Activated CD4-positive, alpha-beta T cell treated with anti-CD3 and anti-CD28 coated beads, Interleukin-2, amount 10 ng/mL, durations not matched to agents 7 days and 5 days (primary cell): Measurements from ENCODE around the gene HCN3. TPM values are rescaled to one million over a fixed set of nuclear protein-coding genes. Genes with fewer than 3 reads are reported as not detected.

ENCODE experiments used
- CTCF ChIA-PET: fragments of 350-600 bp; sonication (Branson Sonifier 250); formaldehyde crosslinking; loops from one replicate; lab custom pipeline; 2021; ENCODE audit warnings: antibody characterized with exemption; lab: Charles Lee
- POLR2A ChIA-PET: fragments of 350-600 bp; sonication (Branson Sonifier 250); formaldehyde crosslinking; loops from one replicate; lab custom pipeline; 2021; ENCODE audit warnings: antibody characterized with exemption; lab: Charles Lee
- DNase-seq: peaks from one replicate; pipeline ENCODE4 v3.0.0-alpha.2; 2020
- H3K27ac Mint-ChIP-seq: one replicate; pipeline ENCODE4 v1.8.0; 2021; ENCODE audit warnings: mild to moderate bottlenecking, moderate library complexity, mixed read lengths
- H3K27me3 Mint-ChIP-seq: one replicate; pipeline ENCODE4 v1.8.0; 2021; ENCODE audit warnings: mixed read lengths
- H3K36me3 Mint-ChIP-seq: one replicate; pipeline ENCODE4 v1.8.0; 2021; ENCODE audit warnings: low read depth, mixed read lengths
- H3K4me1 Mint-ChIP-seq: one replicate; pipeline ENCODE4 v1.8.0; 2021; ENCODE audit warnings: mixed read lengths
- H3K4me3 Mint-ChIP-seq: one replicate; pipeline ENCODE4 v1.8.0; 2021; ENCODE audit warnings: mild to moderate bottlenecking, moderate library complexity, mixed read lengths
- H3K9me3 Mint-ChIP-seq: one replicate; pipeline ENCODE4 v1.8.0; 2021; ENCODE audit warnings: mixed read lengths
- total RNA-seq, 2 experiments: library from RNA; stranded (reverse); gene quantifications; one replicate each; pipeline ENCODE4 v1.2.3, GENCODE V29; 2021

The HCN3 gene
- total RNA-seq, 2 experiments from 2014 or later = 2.5 to 3.4 TPM

DNA sequence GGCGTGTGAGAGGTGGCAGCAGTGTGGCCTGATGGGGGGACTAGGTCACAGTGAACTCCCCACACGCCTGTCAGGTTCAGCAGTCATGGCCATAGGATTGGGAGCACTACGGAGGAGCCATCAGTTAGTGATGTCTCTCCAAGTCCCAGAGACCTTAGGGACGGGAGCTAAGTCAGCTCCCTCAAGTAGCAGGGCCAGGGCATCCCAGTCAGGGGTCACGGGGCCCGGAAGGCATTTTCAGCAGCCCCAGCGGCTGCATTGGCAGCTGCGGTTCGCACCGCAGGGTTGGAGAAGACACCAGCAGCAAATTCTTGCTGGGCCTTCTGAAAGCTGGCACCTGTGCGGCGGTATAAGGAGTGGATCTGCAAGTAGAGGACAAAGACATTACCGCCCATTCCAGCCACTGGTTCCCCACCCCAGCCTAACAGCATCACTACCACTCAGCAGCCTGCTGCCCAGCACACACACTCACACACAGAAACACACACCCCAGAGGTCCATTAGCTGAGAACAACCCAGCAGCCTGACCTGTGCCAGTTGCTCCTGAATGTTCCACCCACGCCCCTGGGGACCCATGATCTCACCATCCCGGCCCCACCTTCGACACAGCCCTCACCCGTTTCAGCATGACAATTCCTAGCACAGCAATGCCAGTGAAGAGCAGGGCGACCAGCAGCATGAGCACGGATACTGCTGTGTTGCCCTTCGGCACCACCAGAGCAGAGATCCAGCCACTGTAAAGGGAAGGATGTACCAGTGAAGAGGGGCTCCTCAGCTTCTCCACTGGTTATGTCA is 21.0 kb upstream of the HCN3 start:
- Mint-ChIP-seq H3K4me1 (peaks cover 51% of the 10 kb centered on the region), H3K27ac (peak overlapping the region; percentile 73), H3K27me3 (no peaks in the 10 kb centered on the region), H3K9me3 (no peaks in the 10 kb centered on the region), H3K4me3 (peak overlapping the region; percentile 78), H3K36me3 (peaks cover 29% of the 10 kb centered on the region)
- ChIA-PET POLR2A (no interaction called here), CTCF (interaction anchor here (0.7 to 2.2 kb wide), 2 partner anchors 48 to 49 kb away, joined by 4 to 5 read pairs; partner anchors contain the start of gene THBS3)
- DNase-seq = no peak

DNA sequence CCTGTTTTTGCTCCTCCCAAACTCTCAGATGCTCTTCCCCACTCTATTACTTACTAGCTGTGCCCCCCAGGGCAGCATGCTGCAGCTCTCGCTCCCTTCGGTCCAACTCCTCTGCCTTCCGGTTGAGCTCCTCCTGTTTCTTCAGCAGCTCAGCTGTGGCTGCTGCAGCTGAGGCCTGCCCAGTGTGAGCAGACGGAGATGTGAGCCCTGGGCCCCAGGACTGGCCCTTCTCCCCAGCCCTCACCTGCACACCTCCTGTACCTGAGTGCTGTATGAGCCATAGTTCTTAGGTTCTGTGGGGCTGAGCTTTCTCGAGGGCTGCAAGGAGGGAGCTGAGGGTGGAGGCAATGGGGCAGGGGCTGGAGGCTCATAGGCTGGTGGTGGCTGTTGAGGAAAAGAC is 17.0 kb upstream of the HCN3 start:
- no peak for DNase-seq
- no peaks in the 10 kb centered on the region for H3K9me3 Mint-ChIP-seq
- no peaks in the 10 kb centered on the region for H3K27me3 Mint-ChIP-seq
- H3K36me3 Mint-ChIP-seq = peaks cover 56% of the 10 kb centered on the region
- POLR2A ChIA-PET = no interaction called here
- H3K4me3 Mint-ChIP-seq = peak overlapping the region; percentile 94
- CTCF ChIA-PET = interaction anchor here (1.0 to 5.3 kb wide), 8 partner anchors 9 to 88 kb away, joined by 3 to 72 read pairs (median 6); partner anchors contain the start of genes CLK2, FDPS, HCN3 and KRTCAP2
- H3K4me1 Mint-ChIP-seq = peaks cover 51% of the 10 kb centered on the region
- peak overlapping the region; percentile 31 for H3K27ac Mint-ChIP-seq

DNA sequence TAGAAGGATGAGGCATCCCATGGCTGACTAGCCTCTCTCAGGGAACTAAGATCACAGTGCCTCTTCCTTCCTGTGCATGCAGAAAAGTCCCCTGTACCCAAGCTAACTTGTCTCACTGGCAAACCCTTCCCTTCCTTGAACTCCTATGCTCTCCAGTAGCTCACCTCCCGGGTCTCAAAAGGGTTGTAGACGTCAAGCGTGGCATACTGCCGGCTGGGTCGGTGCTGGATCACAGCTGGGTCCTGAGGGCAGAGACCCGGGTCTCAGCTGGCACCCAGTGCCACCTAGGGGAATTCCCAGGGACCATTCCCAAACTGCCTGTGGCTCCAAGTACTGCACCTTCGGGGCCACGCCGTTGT is 15.8 kb upstream of the HCN3 start:
- Mint-ChIP-seq H3K27me3 (no peaks in the 10 kb centered on the region), H3K4me1 (peaks cover 42% of the 10 kb centered on the region)

DNA sequence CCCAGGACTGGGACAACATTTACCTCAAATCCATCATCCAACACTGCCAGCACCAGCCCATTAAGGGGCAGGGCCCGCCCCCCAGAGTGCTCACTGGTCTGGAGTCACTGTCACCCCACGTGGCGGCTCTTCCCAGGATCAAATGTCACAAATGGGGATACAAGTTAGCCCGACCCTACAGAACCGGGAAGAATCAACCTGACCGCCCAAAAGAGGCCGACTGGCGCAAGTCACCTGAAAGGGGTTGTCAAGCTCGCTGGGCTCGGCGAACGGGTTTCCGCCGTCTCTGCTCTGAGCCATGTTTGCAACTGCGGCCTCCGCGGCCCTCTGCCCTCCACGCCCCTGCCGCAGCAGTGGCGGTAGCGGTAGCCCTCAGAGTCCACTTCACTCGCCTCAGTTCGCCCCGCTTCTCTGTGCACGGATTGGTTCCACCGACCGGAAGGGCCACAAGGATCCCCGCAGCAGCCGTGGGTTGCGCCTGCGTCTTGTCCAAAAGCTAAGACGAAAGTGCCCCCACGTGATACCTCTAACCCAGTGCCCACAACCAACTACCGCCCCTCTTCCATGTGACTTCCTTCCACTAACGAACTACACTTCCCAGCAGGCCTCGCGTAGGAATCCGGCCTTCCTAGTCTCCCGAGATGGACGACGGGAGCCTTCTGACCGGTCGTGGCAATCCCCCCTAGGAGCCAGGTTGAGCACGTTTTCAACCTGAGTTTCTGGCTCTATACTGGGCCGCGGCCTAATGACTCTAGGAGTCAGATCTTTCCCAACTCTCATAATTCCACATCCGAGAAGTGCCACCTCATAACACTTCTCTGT is 15.2 kb upstream of the HCN3 start, which contains the start of gene SCAMP3:
SCAMP3 (minus strand) TSS at position 509 of the 822 bp plus-strand sequence; CDS start at position 300, 209 bp downstream.
- no peaks in the 10 kb centered on the region for H3K27me3 Mint-ChIP-seq
- ChIA-PET POLR2A (interaction anchor here (0.5 to 1.0 kb wide), 4 partner anchors 10 to 524 kb away, joined by 3 to 5 read pairs (median 3); no protein-coding TSS in a partner anchor), CTCF (interaction anchor here (0.8 to 5.3 kb wide), 9 partner anchors 8 to 66 kb away, joined by 3 to 72 read pairs (median 4); partner anchors contain the start of genes CLK2, FDPS and HCN3)
- peaks cover 66% of the 10 kb centered on the region for H3K36me3 Mint-ChIP-seq
- H3K9me3 Mint-ChIP-seq = no peaks in the 10 kb centered on the region
- H3K27ac Mint-ChIP-seq = peak within 1 kb of the TSS; percentile 94
- peak within 1 kb of the TSS; percentile 94 for H3K4me3 Mint-ChIP-seq
- H3K4me1 Mint-ChIP-seq = peaks cover 37% of the 10 kb centered on the region
- peak; percentile 94 for DNase-seq

More for the DNA sequence above, 15.8 kb upstream of the HCN3 start:
- POLR2A ChIA-PET = interaction anchor here (0.5 to 1.0 kb wide), 3 partner anchors 11 to 525 kb away, joined by 3 to 5 read pairs (median 3); no protein-coding TSS in a partner anchor
- H3K36me3 Mint-ChIP-seq = peaks cover 66% of the 10 kb centered on the region
- H3K9me3 Mint-ChIP-seq = no peaks in the 10 kb centered on the region
- DNase-seq = peak; percentile 35
- CTCF ChIA-PET = interaction anchor here (0.9 to 5.3 kb wide), 8 partner anchors 9 to 62 kb away, joined by 3 to 72 read pairs (median 4); partner anchors contain the start of genes CLK2, FDPS and HCN3
- peak overlapping the region; percentile 94 for H3K4me3 Mint-ChIP-seq
- peak overlapping the region; percentile 94 for H3K27ac Mint-ChIP-seq

DNA sequence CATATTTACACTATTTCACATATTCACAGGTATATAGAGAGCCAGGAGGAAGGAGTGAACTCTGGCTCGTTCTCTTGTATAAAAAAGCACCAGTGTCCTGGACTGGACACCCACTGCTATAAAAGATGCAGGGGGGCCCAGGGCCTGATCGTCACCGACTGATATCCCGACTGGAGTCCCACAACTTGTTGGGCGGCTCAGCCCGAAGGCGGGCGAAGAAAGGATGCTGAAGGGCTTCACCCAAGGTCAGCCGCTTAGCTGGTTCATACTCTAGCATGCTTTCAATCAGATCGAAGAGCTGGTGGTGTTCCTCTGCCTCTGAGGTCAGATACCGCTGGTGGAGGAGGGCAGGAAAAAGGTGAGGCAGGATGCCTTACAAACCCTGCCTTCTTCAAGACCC is 14.2 kb upstream of the HCN3 start:
- Mint-ChIP-seq H3K36me3 (peaks cover 69% of the 10 kb centered on the region), H3K27me3 (no peaks in the 10 kb centered on the region), H3K27ac (no peak overlapping the region), H3K4me3 (peak overlapping the region; percentile 94), H3K9me3 (no peaks in the 10 kb centered on the region), H3K4me1 (peaks cover 34% of the 10 kb centered on the region)
- ChIA-PET POLR2A (no interaction called here), CTCF (interaction anchor here (0.7 to 1.3 kb wide), 2 partner anchors 12 to 44 kb away, joined by 3 to 6 read pairs; no protein-coding TSS in a partner anchor)
- no peak for DNase-seq

DNA sequence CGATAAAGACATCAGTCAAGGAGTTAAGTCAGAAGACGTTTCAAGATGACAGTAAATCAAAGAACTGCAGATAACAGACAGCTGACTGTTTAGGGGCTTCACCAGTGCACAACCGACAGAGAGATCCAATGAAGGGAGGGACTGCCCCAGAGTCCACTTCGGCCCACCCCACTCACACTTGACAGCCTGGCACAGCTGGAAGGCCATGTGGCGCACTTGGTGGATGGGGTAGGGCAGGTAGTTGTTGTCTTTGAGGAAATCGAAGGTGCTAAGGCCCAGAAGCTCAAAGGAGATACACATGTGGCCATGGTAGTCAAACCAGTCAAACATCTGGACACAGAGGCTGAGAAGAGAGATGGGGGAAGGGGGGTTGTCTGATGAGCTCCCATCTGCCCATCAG is 10.7 kb upstream of the HCN3 start:
- ChIA-PET CTCF (interaction anchor here (0.6 to 5.1 kb wide), 5 partner anchors 12 to 26 kb away, joined by 3 to 37 read pairs (median 6); no protein-coding TSS in a partner anchor), POLR2A (no interaction called here)
- Mint-ChIP-seq H3K4me1 (peaks cover 28% of the 10 kb centered on the region), H3K27me3 (no peaks in the 10 kb centered on the region), H3K4me3 (no peak overlapping the region), H3K27ac (no peak overlapping the region), H3K36me3 (peaks cover 73% of the 10 kb centered on the region), H3K9me3 (no peaks in the 10 kb centered on the region)
- no peak for DNase-seq

DNA sequence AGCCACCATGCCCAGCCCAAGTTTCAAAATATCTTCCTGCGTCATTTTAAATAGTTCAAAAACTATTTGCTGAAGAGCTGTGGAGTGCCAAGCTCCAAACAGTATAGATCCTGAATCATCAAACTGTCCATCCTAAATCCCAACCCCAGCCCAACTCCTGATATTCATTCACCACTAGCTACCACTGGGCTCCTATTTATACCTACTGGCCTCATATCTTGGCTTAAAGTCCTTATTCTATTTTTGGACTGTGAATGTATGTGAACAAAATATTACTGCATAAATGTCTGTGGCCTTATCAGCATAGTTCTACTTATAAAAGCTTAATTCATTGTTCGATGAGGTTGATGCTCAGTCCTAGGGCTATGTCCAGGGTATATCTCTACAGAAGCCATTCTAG is 9.9 kb upstream of the HCN3 start:
- Mint-ChIP-seq H3K4me1 (peaks cover 28% of the 10 kb centered on the region), H3K27ac (no peak overlapping the region), H3K36me3 (peaks cover 72% of the 10 kb centered on the region), H3K27me3 (no peaks in the 10 kb centered on the region), H3K9me3 (no peaks in the 10 kb centered on the region), H3K4me3 (no peak overlapping the region)
- POLR2A ChIA-PET = no interaction called here
- CTCF ChIA-PET = interaction anchor here (0.7 to 5.1 kb wide), 4 partner anchors 11 to 412 kb away, joined by 3 to 37 read pairs (median 4); no protein-coding TSS in a partner anchor
- no peak for DNase-seq

DNA sequence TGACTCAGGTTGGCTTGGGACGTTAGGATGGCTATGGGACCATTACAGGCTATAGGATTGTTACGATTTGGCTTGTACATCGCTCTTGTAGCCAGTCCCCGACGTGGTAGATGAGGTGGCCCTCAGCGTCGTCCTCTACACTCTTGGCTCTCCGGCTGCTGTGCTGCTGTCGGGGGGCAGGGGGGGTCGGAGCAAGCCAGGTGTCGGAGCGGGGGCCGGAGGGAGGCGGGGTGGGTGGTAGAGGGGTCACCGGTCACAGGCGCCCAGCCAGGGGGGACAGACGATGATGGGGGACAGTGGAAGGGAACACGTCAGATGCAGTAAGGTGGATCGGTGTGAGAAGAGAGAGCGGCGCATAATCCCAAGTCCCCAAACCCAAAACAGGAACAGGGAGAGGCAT is 8.6 kb upstream of the HCN3 start:
- no peak for DNase-seq
- peaks cover 27% of the 10 kb centered on the region for H3K4me1 Mint-ChIP-seq
- CTCF ChIA-PET = interaction anchor here (5.1 kb wide), 1 partner anchor 18 kb away, joined by 37 read pairs; no protein-coding TSS in a partner anchor
- no peaks in the 10 kb centered on the region for H3K27me3 Mint-ChIP-seq
- H3K4me3 Mint-ChIP-seq = no peak overlapping the region
- H3K27ac Mint-ChIP-seq = no peak overlapping the region
- H3K36me3 Mint-ChIP-seq = peaks cover 70% of the 10 kb centered on the region
- no peaks in the 10 kb centered on the region for H3K9me3 Mint-ChIP-seq
- POLR2A ChIA-PET = no interaction called here

DNA sequence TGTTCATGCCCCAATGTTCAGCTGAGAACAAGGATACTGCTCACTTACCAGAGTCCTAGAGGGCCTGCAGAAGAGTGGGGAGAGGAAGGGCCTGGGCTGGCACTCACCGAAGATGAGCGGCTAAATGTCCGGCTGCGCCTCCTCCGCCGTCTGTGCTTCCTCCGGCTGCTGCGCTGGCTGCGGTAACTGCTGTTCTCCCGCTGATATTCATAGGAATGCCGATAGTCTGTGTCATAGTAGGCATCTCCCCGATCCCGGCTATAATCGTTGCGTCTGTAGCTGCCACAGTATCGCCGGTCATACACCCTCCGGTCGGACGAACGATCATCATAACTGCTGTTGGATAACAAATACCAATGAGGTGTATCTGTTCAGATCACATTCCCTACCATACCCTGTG is 7.9 kb upstream of the HCN3 start:
- no peak overlapping the region for H3K4me3 Mint-ChIP-seq
- ChIA-PET CTCF (interaction anchor here (1.0 to 5.1 kb wide), 2 partner anchors 9 to 19 kb away, joined by 3 to 37 read pairs; no protein-coding TSS in a partner anchor), POLR2A (no interaction called here)
- H3K27ac Mint-ChIP-seq = no peak overlapping the region
- DNase-seq = no peak
- no peaks in the 10 kb centered on the region for H3K9me3 Mint-ChIP-seq
- H3K36me3 Mint-ChIP-seq = peaks cover 65% of the 10 kb centered on the region
- no peaks in the 10 kb centered on the region for H3K27me3 Mint-ChIP-seq
- H3K4me1 Mint-ChIP-seq = peaks cover 29% of the 10 kb centered on the region

DNA sequence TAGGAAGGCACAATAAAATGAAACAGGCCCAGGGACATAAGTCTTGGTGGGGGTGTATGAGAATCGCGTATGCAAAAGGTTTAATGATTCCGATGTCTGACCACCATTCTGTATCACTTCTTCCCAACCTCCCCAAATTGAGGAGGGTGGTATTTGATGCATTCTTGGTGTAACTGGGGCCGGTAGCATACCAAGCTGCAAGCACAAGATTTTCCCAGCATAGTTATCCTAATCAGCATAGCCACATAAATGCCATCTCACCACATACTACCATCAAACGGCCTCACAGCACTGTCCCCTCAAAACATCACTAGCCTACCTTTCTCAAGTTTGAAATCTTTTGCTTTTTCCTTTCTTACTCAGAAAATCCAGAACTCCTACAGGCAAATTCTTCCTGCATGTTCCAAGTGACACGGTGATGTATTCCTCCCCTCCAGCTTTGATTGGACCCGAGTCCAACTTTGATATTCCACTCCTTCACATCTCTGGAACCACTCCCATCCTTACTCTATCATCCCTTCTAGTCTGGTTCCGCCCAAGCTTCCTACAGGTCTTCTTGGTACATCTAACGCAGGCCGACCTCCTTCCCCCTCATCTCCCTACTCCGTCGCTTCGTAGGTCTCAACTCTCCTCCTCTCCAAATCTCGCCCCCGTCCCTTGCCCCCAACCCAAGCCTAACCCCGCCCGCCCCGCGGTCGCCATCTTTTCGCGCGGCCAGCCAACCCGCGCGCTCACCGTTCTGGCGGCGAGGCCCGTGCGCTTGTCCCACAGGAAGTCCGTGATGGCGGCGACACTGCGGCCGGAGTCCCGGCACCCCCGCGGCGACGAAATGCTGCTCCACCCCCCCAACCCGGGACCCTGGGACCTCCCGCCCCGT is 4.6 kb upstream of the HCN3 start:
- Mint-ChIP-seq H3K4me3 (peak overlapping the region; percentile 80), H3K27me3 (no peaks in the 10 kb centered on the region), H3K4me1 (peaks cover 45% of the 10 kb centered on the region), H3K27ac (peak overlapping the region; percentile 86), H3K9me3 (no peaks in the 10 kb centered on the region), H3K36me3 (peaks cover 38% of the 10 kb centered on the region)
- POLR2A ChIA-PET = interaction anchor here (0.5 to 0.7 kb wide), 2 partner anchors 11 to 291 kb away, joined by 3 to 4 read pairs; partner anchors contain the start of gene SCAMP3
- CTCF ChIA-PET = interaction anchor here (0.5 to 7.7 kb wide), 8 partner anchors 11 to 325 kb away, joined by 3 to 48 read pairs (median 4); partner anchors contain the start of genes KRTCAP2 and SCAMP3
- peak; percentile 64 for DNase-seq
